Endothelial cell of hepatic sinusoid (primary cell): ENCODE measurements around the gene PCNX3.

Experiments
- in situ Hi-C: cut with HindIII; loops from 2 replicates; pipeline ENCODE4 v1.10.0; 2017; ENCODE audit warnings: low sequenced_read_pairs

PCNX3 gene

DNA sequence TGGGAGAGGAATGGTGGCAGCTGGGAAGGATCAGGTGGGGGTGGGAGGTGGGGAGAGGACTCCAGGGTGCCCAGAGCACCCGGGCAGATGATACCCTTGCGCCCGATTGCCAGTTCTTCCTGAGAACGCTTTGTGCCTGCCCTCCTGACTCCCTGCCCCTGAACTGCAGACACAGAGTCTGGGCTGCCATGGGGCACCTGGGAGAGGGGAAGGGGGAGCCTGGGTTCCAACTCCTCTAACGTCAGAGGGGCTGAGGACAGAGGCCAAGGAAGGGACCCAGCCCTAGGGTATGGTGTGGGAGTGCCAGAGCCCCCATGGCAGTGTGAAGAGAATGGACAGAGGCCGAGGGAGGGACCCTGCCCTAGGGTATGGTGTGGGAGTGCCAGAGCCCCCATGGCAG is 19.1 kb upstream of the PCNX3 start:
- in situ Hi-C loops: no loop called here

DNA sequence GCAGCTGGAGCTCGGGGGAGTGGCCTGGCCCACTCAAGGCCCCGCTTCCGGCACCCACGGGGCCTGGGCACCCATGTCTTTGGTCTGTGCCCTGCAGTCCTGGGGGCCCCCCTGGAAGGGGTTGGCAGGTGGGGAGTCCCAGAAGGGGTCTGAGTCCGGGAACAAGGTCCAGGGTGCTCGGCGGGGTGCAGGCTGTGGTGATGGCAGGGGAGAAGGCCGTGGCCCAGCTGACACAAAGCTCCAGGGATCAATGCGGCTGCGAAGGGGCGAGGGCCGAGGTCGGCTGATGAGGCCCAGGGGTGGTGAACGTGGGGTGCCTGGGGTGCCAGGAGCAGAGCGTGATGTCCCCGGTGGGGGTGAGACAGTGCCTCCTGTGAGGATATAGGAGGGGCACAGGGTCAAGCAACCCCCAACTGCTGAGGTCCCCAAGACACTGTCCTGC is 17.3 kb upstream of the PCNX3 start:
- in situ Hi-C loops: no loop called here

DNA sequence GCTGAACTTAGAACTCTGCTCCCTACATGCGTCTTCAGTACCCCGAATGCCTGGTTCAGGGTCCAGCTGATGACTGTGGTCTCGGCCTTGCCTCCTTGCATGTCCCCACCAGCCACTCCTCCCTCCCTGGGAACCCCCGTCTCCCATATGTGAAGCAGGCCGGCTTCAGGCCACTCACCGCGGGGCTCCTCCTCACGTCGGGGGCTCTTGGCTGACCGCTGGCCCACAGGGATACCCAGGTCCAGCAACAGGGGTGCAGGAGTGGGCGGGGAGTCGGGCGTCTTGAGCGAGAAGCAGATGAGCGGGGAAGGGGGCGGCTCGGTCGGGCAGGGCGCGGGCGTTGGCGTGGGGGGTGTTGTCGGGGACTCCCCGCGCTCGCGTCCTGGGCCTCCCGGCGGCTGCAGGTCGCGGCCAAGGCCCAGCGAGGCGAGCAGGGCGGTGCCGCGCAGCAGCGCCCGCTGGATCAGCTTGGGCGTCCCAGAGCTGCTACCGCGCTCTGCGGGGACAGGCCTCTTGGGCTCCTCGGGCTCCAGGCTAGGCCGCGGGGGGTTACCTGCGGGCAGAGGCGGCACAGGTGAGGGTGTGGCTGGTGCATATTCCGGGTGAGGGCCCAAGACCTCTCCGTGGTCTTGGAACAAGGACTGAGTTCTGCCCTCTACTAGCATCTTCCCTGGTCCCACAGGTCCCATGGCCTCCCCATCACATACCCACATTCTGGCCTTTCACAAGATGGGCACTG is 16.2 kb upstream of the PCNX3 start:
- in situ Hi-C loops: no loop called here

DNA sequence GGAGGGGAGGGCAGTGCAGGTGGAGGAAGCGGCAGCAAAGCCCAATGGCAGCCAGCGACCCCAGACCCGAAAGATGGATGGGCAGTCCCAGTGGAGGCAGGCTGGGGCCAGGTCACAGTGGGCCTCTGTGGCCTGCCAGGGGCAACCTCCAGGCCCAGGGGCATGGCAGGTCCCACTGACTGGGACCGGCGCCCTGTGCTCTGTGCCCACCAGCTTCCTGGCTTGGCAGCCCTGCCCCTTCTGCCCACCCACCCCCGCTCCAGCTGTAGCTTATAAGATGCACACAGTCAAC is 15.7 kb upstream of the PCNX3 start:
- in situ Hi-C loops: loop anchor here (5.0 kb wide), 2 partner anchors 33 to 58 kb away; no protein-coding TSS in a partner anchor

DNA sequence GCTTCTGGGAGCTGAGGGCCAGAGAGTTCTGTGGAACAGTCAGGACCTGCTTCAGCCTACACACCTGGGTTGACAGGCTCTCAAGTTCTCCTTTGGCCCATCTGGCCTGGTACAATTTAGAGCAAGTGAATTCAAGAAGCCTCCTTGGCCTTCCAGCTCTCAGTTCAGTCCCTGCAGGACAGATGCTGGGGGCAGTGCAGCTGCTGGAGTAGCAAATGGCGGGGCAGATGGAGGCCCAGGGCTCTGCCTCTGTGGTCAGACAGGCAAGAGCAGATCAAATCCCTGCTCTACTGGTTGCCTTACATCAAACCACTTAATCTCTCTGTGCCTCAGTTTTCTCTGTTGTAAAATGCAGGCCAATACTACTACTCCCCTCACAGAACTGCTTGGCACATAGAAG is 11.3 kb upstream of the PCNX3 start:
- in situ Hi-C loops: loop anchor here (5.0 kb wide), 2 partner anchors 37 to 62 kb away; no protein-coding TSS in a partner anchor

DNA sequence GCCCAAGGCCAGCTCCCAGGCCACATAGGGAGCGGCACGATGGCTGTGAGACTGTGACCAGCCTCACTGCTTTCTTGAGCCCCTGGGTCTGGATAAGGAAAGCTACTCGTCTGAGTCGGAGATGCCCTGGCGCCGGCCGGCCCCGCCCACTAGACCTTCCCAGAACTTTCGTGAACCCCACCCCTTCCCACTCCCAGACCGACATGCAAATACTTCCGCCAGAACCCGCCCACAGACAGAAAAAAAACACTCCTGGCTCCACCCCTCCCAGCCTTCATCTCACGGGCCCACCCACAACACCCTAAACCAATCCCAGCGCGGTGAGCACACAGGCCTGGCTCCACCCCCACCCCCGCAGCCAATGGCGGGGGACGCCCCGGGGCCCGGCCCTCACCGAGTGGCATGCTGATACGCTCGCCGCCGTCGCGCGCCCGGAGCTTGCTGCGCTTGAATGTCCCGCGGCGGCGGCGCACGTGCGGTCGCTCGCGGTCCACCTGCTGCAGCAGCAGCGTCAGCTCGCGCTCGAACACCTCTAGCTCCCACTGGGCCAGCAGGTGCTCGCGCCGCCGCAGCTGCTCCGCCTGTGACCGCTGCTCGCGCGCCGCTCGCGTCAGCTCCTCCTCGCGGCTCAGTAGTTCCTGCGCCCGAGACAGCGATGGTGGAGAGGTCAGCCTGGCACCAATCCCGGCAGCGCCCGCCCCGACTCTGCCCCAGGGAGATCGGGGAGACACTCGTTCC is 8.5 kb upstream of the PCNX3 start:
- in situ Hi-C loops: no loop called here

DNA sequence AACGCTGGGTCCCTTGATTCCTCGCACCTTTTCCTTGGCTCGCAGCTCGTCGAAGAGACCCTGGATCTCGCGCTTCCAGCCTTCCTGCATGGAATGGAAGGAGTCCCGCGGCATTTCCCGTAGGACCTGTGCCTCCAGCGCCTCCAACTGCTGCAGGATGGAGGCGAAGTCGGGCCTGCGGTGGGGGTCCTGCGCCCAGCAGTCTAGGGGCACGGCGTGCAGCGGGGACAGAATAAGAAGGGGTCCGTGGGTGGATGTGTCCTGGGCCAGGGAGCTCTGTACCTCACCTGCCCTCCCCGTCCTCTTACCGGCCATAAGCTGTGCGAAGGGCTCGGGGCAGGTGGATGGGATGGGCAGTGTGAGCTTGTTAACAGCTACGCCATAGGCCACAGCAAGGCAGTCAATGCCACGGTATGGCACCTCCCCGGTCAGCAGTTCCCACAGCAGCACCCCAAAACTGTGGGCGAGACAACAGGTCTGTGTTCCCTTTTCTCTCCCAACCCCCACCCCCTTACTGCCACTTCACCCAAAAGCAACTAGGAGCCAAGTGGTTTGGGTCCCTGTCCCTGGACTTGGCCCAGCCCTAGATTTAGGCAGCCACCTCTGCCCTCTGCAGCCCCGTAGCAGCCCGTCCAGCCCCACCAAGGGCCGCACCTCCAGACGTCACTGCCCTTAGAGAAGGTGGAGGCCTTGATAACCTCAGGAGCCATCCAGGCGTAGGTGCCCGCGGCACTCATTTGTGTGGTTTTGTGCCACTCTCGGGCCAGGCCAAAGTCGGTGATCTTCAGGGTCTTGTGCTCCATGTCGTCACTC is 7.8 kb upstream of the PCNX3 start:
- in situ Hi-C loops: no loop called here

DNA sequence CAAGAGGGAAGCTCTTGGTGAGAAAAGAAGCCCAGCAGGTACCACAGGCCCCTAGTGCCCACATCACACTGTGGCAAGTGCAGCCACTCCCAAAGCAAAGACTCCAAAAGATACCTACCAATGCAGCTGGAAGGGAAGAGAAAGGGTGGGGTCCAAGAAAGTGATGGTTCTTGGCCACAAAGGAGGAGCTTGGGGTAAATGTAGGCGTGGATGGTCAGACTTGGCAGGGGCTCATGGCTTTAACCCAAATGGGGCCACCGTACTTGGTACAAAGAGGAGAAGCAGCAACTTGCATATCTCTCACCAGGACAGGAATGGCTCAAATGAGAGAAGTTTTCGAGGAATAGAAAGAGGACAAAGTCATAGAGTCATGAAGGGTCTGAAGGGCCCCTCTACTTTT is 6.3 kb upstream of the PCNX3 start:
- in situ Hi-C loops: no loop called here

DNA sequence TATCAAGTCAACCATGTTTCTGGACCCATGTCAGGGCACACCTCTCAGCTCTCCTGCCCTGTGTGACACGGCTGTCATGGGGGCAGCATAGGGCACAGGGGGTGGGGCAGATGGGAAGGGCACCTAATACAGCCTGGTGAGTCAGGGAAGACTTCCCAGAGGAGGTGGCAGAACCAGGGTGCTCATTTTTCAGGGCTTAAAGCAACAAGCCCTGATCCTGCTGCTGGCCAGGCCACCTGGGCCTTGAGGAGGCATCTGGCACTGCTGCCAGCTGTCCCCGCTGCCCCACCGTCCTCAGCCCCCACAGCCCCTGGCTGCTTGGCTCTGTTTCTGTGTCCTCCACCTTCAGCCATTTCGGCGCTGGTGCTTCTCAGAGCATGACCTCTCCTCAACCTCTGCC is 5.9 kb upstream of the PCNX3 start:
- in situ Hi-C loops: no loop called here

DNA sequence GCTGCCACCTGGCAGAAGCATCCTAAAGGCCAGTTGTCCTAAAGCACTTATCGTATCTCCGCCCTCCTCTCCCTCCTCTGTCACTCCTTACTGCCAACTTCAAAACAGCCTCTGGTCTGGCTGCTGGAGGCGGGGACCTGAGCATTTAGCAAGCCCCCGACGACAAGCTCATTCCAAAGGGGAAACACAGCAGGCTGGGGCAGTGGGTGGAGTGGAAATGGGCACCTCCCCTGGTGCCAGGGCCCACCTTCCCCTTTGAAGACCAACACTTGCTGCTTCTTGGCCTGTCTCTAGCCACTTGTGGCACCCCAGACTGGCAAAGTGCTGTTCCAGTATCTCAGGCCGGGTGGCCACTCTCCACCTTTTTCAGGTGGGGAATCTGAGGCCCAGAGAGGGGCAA is 5.2 kb upstream of the PCNX3 start:
- in situ Hi-C loops: no loop called here

DNA sequence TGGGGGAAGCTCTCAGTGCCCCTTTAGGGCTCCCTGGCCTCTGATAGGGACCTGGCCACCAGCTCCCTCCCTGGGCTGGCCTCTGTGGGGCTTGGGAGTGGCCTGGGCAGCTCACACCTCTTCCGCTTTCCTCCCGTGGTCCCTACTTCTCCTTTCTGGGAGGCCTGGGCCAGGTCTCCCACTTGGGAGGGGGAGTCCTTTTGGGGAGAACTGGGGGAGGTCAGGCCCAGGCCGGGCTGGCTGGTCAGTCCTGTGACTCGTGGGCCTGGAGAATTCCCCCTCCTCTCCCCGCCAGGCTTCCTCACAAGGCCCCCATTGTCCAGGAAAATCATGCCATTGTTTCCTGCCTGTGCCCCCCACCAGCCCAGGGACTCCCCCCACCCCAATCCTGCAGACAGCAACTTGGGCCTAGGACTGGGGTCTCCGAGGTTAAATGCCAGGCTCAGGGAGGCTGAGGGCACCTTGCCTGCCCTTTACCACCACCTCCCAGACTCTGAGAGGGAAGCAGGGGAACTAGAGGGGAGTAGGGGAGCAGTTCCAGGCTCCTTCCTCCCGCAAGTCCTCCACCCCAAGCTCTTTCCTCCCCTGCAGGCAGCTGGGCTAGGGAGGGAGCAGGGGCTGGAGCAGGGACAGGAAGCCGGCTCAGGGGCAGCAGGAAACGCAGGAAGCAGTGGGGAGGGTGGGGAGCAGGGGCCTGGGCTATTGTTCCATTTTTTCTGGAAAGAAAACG is 4.4 kb upstream of the PCNX3 start:
- in situ Hi-C loops: no loop called here

DNA sequence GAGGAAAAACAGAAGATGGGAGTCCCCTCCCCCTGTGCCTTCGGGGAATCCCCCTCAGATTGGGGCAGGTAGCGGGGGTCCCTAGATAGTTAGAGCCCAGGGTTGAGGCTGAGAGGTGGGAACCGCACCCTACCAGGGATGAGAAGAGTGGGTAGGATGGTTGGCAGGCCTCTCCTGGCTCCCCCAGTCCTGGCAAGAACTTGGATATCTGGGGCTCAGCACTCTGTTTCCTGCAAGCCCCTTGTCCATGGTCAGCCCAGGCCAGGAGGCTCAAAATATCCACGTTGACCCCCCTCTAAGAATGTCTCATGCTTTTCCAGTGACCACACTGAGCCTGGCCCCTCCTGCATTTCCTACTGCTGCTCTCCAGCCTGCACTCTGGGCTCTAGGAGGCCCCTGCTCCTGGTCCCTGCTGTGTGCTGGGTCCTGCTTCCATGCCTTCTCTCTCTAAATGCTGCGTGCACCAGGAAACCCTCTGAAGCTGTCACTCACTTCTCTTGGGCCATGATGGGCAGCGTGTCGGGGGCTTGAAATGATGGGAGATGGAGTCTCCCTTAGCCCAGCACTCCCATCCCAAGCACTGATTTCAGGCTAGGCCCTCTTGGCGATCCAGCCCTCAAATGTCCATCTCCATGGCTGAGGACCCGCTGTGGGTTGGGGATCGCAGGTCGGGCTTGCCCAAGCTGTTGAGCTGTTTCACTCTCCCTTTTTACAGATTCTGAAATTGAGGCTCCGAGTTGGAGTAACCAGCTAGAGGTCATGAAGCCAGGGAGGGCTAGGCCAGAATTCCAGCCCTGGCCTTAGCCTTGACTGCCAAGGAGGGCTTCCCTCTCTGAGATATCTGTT is 3.6 kb upstream of the PCNX3 start:
- in situ Hi-C loops: no loop called here

DNA sequence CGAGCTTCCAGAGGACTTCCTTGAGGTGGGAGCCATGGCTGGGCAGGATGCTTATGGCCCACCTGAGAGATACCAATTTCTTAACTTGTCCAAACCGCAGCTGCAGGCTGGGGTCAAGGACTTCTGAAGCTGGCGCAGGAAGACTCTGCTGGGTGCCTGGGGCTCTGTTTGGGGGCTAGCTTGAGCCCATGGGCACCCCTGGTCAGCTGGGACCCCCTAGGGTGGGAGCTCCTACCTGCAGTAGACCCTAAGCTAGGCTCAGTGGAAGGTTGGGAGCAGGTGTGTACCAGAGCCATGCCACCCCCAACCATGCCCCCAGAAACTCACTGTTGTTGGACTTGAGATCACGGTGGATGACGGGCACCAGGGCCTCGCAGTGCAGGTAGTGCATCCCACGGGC is 2.9 kb upstream of the PCNX3 start:
- in situ Hi-C loops: no loop called here

DNA sequence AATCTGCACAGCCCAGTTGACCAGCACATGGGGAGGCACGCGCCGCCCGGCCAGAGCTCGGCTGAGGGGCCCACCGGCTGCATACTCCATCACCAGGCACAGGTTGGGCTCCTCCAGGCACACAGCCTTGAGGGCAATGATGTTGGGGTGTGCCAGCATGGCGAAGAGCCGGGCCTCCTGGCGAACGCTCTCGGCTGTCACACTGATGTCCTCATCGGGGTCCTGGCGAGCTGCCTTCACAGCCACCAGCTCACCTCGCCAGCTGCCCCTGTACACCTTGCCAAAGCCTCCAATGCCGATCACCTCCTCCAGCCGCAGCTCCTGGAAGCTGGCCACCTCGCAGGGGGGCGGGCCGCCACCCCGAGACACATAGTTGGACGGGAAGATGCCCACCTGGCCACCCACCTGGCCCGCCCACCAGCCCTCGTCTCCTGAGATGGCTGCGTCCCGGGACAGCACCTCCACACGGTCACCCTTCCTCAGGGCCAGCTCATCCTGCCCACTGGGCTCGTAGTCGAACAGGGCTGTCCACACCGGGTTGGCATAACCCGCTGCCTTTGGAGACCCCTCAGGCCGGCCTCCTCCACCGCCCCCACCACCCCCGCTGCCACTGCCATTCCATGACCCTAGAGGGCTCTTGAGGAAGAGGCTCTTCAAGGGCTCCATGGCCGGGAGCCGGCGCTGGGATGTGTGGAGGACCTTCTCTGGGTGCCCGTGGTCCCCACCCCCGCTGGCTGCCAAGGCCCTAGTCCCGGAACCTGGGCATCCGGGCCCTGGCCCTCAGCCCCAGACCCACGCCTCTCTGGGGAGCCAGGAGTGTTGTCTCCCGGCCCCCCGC is 2.3 kb upstream of the PCNX3 start:
- in situ Hi-C loops: no loop called here

DNA sequence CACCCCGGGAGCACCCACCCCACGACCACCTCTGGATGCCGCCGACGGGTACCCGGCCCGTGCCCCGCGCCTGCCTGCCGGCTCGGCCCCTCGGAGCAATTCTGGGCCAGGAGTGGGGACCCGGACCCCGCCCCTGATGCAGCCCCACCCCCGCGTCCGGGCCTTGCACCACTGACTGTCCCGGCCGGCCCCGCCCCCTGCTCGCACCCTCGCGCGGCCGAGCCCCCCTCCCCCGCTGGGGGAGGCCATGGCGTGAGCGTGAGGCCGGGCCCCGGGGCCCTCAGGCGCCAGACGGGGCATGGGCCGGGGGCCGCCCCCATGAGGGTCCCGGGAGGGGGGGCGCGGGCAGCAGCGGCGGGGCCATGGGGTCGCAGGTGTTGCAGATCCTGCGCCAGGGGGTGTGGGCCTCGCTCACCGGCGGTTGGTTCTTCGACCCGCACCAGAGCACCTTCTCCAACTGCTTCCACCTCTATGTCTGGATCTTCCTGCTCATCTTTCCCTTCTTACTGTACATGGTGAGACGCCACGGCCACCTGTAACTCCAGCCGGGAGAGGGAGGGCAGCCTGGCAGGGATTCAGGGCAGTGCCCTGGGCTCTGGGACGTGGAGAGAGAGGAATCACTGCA is 486 bp downstream of the PCNX3 start:
- in situ Hi-C loops: no loop called here

DNA sequence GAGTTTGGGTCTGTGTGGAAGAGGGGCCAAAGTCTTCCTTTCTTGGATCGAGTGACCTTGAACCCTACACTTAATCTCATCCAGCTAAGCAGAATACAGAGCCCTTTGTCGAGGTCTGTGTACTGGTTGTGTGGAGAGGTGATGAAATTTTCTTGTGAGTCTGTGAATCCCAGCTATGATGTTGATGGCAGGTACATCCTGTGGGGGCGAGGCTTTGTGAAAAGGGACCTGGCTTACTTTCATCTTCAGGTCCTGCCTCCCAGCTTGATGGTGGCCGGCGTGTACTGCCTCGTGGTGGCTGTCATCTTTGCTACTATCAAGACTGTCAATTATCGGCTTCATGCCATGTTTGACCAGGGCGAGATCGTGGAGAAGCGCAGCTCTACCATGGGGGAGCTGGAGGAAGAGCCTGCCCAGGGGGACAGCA is 1.0 kb downstream of the PCNX3 start:
- in situ Hi-C loops: no loop called here

DNA sequence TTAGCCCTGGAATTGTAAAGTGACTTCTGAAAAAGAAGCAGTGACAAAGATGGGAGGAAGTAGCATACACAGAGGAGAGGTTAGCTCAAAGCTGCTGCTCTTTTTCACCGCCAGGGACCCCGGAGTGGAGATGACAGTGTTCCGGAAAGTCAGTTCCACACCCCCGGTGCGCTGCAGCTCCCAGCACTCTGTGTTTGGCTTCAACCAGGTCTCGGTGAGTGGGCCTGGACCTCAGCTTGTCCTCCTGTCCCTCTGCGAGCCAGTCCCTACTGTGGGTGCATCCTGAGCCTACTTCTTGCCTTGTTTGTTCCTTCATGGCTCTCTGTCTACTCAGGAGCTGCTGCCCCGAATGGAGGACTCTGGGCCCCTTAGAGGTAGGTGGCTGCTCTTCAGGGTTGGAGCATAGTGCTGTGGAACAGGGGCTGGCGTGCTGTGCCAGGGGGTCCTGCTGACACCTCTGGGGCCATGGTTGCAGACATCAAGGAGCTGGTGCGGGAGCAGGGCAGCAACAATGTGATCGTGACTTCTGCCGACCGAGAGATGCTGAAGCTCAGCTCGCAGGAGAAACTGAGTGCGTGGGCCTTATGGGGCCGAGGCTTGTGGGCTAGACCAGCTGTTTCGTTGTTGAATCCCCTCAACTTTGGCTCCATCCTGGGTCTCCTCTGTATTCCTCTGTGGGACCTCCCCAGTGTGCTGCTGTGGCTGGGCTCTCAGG is 1.7 kb downstream of the PCNX3 start:
- in situ Hi-C loops: no loop called here
